HepG2 (cell line): ENCODE data around the gene NANOGP8.
"Not testable (repeated sequence)": the region's sequence is repeated elsewhere in the genome, so short reads cannot be mapped to it uniquely, and the experiment has no call there.

ENCODE experiments used
- ATF5 ChIP-seq: sonication (generic); formaldehyde crosslinking; IDR thresholded peaks from 2 replicates; pipeline ENCODE4 v1.4.0; 2020; ENCODE audit warnings: mild to moderate bottlenecking, low read depth, missing genetic modification reagents
- CTCF ChIP-seq: sonication (generic); formaldehyde crosslinking; IDR thresholded peaks from 2 replicates; pipeline ENCODE4 v1.5.0; 2020; ENCODE audit warnings: mild to moderate bottlenecking, missing genetic modification reagents, moderate library complexity
- ETV5 ChIP-seq: IDR thresholded peaks from 2 replicates; pipeline ENCODE4 v1.6.1; 2018; ENCODE audit warnings: missing biosample characterization, missing genetic modification reagents, inconsistent platforms, borderline replicate concordance
- MYC ChIP-seq: sonication (generic); formaldehyde crosslinking; IDR thresholded peaks from 2 replicates; pipeline ENCODE4 v1.9.0; 2021; ENCODE audit warnings: missing genetic modification reagents, borderline replicate concordance

- TF ChIP-seq ATF5 (CRISPR knock-in tag); MYC; ETV5 (CRISPR knock-in tag): not testable (repeated sequence)
- TF ChIP-seq CTCF (CRISPR knock-in tag): 0 out of 2 replicates have a peak, but pooled peaks have one; percentile 5
These were observed at the start of gene NANOGP8 for GRCh38 chr15:35085176-35085919.
